Measurements from ENCODE around the gene PRH2.

PRH2 gene

GRCh38 chr12:10910380-10910779 is 18.7 kb upstream of the PRH2 start:
- Histone ChIP-seq H3K27ac (ENCODE audit: low read length) (no peak overlapping the region), H3K27me3 (replicated peaks; ENCODE audit: insufficient read depth, low read length) (no peaks in the 10 kb centered on the region), H3K4me3 (ENCODE audit: low read length) (no peak overlapping the region), H3K4me1 (ENCODE audit: low read length) (no peaks in the 10 kb centered on the region), H2AFZ (ENCODE audit: low read length) (no peak overlapping the region), H3K9me3 (replicated peaks; ENCODE audit: insufficient read depth, low read length) (no peaks in the 10 kb centered on the region), H3K4me2 (ENCODE audit: low read depth, low read length) (no peak overlapping the region), H3K79me2 (ENCODE audit: low read length) (no peaks in the 10 kb centered on the region), H3K36me3 (replicated peaks; ENCODE audit: insufficient read depth, low read length) (no peaks in the 10 kb centered on the region), H3K9ac (ENCODE audit: low read length) (no peak overlapping the region), H3K9me2 (replicated peaks; ENCODE audit: insufficient read depth, low read length) (no peaks in the 10 kb centered on the region), H4K20me1 (ENCODE audit: insufficient read depth, low read length) (no peaks in the 10 kb centered on the region), H3F3A (ENCODE audit: insufficient read depth, low read length) (no peaks in the 10 kb centered on the region)
- DNase-seq = no peak
- TF ChIP-seq EZH2 (optimal IDR thresholded peaks at IDR 0.05; ENCODE audit: low read depth, low read length) = no peak
- TF ChIP-seq CTCF (IDR thresholded peaks at IDR 0.05; ENCODE audit: low read length) = no peak
- no peak for TF ChIP-seq EZH2phosphoT487 (IDR thresholded peaks at IDR 0.05; ENCODE audit: low read length)

GRCh38 chr12:10919809-10920208 is 9.2 kb upstream of the PRH2 start:
- Histone ChIP-seq H3F3A (ENCODE audit: insufficient read depth, low read length) (no peaks in the 10 kb centered on the region), H2AFZ (ENCODE audit: low read length) (no peak overlapping the region), H3K36me3 (replicated peaks; ENCODE audit: insufficient read depth, low read length) (no peaks in the 10 kb centered on the region), H3K27me3 (replicated peaks; ENCODE audit: insufficient read depth, low read length) (no peaks in the 10 kb centered on the region), H3K4me1 (ENCODE audit: low read length) (no peaks in the 10 kb centered on the region), H3K79me2 (ENCODE audit: low read length) (no peaks in the 10 kb centered on the region), H3K9me3 (replicated peaks; ENCODE audit: insufficient read depth, low read length) (no peaks in the 10 kb centered on the region), H3K9me2 (replicated peaks; ENCODE audit: insufficient read depth, low read length) (no peaks in the 10 kb centered on the region), H3K4me3 (ENCODE audit: low read length) (no peak overlapping the region), H3K9ac (ENCODE audit: low read length) (no peak overlapping the region), H4K20me1 (ENCODE audit: insufficient read depth, low read length) (no peaks in the 10 kb centered on the region), H3K27ac (ENCODE audit: low read length) (no peak overlapping the region), H3K4me2 (ENCODE audit: low read depth, low read length) (no peak overlapping the region)
- TF ChIP-seq EZH2 (optimal IDR thresholded peaks at IDR 0.05; ENCODE audit: low read depth, low read length) (no peak), EZH2phosphoT487 (IDR thresholded peaks at IDR 0.05; ENCODE audit: low read length) (no peak), CTCF (IDR thresholded peaks at IDR 0.05; ENCODE audit: low read length) (no peak)
- no peak for DNase-seq

GRCh38 chr12:10926269-10926668 is 2.8 kb upstream of the PRH2 start:
- Histone ChIP-seq H3K9ac (ENCODE audit: low read length) (no peak overlapping the region), H3K4me3 (ENCODE audit: low read length) (no peak overlapping the region), H4K20me1 (ENCODE audit: insufficient read depth, low read length) (no peaks in the 10 kb centered on the region), H2AFZ (ENCODE audit: low read length) (no peak overlapping the region), H3K79me2 (ENCODE audit: low read length) (no peaks in the 10 kb centered on the region), H3K9me3 (replicated peaks; ENCODE audit: insufficient read depth, low read length) (no peaks in the 10 kb centered on the region), H3K9me2 (replicated peaks; ENCODE audit: insufficient read depth, low read length) (no peaks in the 10 kb centered on the region), H3K27ac (ENCODE audit: low read length) (no peak overlapping the region), H3F3A (ENCODE audit: insufficient read depth, low read length) (no peaks in the 10 kb centered on the region), H3K27me3 (replicated peaks; ENCODE audit: insufficient read depth, low read length) (no peaks in the 10 kb centered on the region), H3K4me1 (ENCODE audit: low read length) (no peaks in the 10 kb centered on the region), H3K36me3 (replicated peaks; ENCODE audit: insufficient read depth, low read length) (no peaks in the 10 kb centered on the region), H3K4me2 (ENCODE audit: low read depth, low read length) (no peak overlapping the region)
- DNase-seq = no peak
- TF ChIP-seq EZH2phosphoT487 (IDR thresholded peaks at IDR 0.05; ENCODE audit: low read length) (no peak), EZH2 (optimal IDR thresholded peaks at IDR 0.05; ENCODE audit: low read depth, low read length) (no peak), CTCF (IDR thresholded peaks at IDR 0.05; ENCODE audit: low read length) (no peak)
